Kidney (tissue), 14 donors: ENCODE results near the gene MBLAC2. TPM values are rescaled to one million over a fixed set of nuclear protein-coding genes. Genes with fewer than 3 reads are reported as not detected.

Source experiments
- DNase-seq, 5 donors: peaks; one replicate each; pipeline ENCODE4 v3.0.0-alpha.2; 2013 to 2020
- FAIRE-seq: peaks from 2 replicates; lab custom pipeline; 2012; peaks lifted over from hg19 to GRCh38; lab: Jason Lieb, UNC
- H3K27ac ChIP-seq, 2 donors: one replicate each; pipeline ENCODE4 v1.7.0; 2013; ENCODE audit warnings: low read depth in 2 of 2, low read length in 2 of 2, inconsistent platforms in 1 of 2
- H3K27me3 ChIP-seq: one replicate; pipeline ENCODE4 v1.7.1; 2013; ENCODE audit warnings: low read length, inconsistent platforms; ENCODE audit not compliant: control insufficient read depth, insufficient read depth
- H3K36me3 ChIP-seq, 3 donors: one replicate each; pipeline versions ENCODE4 v1.7.0 to v1.7.1; 2013; ENCODE audit warnings: low read length in 3 of 3, control low read depth in 1 of 3, inconsistent platforms in 1 of 3; ENCODE audit not compliant: insufficient read depth in 3 of 3, control insufficient read depth in 2 of 3
- H3K4me1 ChIP-seq, 3 donors: one replicate each; pipeline versions ENCODE4 v1.7.0 to v1.7.1; 2013; ENCODE audit warnings: low read length in 3 of 3, inconsistent platforms in 1 of 3, low read depth in 1 of 3; ENCODE audit not compliant: control insufficient read depth in 2 of 3, insufficient read depth in 2 of 3
- H3K4me3 ChIP-seq, 3 donors: one replicate each; pipeline versions ENCODE4 v1.7.0 to v1.8.1; 2013; ENCODE audit warnings: low read length in 3 of 3, control low read depth in 1 of 3, inconsistent platforms in 1 of 3
- H3K9ac ChIP-seq, 3 donors: one replicate each; pipeline versions ENCODE4 v1.7.0 to v1.7.1; 2013; ENCODE audit warnings: low read length in 3 of 3, control low read depth in 1 of 3, inconsistent platforms in 1 of 3
- H3K9me3 ChIP-seq, 3 donors: one replicate each; pipeline versions ENCODE4 v1.7.0 to v1.7.1; 2013; ENCODE audit warnings: low read length in 3 of 3, control low read depth in 1 of 3, inconsistent platforms in 1 of 3; ENCODE audit not compliant: control insufficient read depth in 2 of 3, insufficient read depth in 1 of 3
- intact Hi-C: fragments of 100-400 bp; cut with DNase I; formaldehyde crosslinking; loops from one replicate; pipeline ENCODE4 v1.11.1; 2022
- polyA plus RNA-seq: library from polyadenylated mRNA; stranded (reverse); fragments of 350-450 nt; fragmentation: Illumina TruSeq; extraction: RNeasy Lipid Tissue Mini Kit (QIAGEN cat#74804); gene quantifications from one replicate; pipeline ENCODE4 v1.2.3, GENCODE V29; 2014; ENCODE audit warnings: low read depth, low replicate concordance; ENCODE audit not compliant: insufficient read depth
- total RNA-seq: library from RNA; stranded (reverse); fragmentation: NEBNext Ultra II Directional; extraction: Animal tissue kit (Norgen Biotek cat#: 25700); gene quantifications from one replicate; pipeline ENCODE4 v1.2.1, GENCODE V29; 2021
- TF ChIP-seq, protein P1 (sequence below): IDR thresholded peaks from 3 replicates; pipeline ENCODE4 v1.5.1; 2012; ENCODE audit warnings: mild to moderate bottlenecking, moderate library complexity, borderline replicate concordance; ENCODE audit not compliant: insufficient read depth; ENCODE audit errors: extremely low read depth
- donor health status: control.
- donor health status: control.
- donor health status: control.
- donor health status: control.
- donor health status: control.
- donor health status: DM: yes; HTN: yes; CAD: no.
- donor health status: Normal renal cell carcinoma (clear cell type).

Gene MBLAC2
- total and polyA plus RNA-seq, 2 donors from 2014 or later = 2.4 to 6.7 TPM

DNA sequence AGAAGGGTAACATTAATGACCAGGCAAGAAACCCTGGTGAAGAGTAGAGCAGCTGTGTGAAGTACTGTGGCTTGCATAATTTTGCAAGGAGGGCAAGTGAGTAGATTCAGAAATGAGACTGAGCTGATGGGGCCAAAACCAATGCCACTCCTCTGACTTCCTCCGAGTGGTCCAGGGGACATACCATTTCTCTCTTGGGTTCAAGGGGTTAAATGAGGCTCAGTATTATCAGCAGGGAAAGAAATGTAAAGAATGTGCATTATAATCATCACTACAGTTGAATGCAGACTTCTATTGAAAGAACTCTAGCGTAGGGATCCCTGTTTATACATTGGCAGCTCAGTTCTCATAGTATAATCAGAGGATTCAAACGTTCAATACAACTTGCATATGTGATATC lies 10.0 kb upstream of the MBLAC2 start:
- intact Hi-C loops = no loop called here
- no peaks in the 10 kb centered on the region for H3K9me3 ChIP-seq
- no peak overlapping the region for H3K9ac ChIP-seq
- no peaks in the 10 kb centered on the region for H3K27me3 ChIP-seq
- no peak overlapping the region for H3K4me3 ChIP-seq
- DNase-seq = no peak
- no peak overlapping the region for H3K27ac ChIP-seq
- TF ChIP-seq, protein P1, sequence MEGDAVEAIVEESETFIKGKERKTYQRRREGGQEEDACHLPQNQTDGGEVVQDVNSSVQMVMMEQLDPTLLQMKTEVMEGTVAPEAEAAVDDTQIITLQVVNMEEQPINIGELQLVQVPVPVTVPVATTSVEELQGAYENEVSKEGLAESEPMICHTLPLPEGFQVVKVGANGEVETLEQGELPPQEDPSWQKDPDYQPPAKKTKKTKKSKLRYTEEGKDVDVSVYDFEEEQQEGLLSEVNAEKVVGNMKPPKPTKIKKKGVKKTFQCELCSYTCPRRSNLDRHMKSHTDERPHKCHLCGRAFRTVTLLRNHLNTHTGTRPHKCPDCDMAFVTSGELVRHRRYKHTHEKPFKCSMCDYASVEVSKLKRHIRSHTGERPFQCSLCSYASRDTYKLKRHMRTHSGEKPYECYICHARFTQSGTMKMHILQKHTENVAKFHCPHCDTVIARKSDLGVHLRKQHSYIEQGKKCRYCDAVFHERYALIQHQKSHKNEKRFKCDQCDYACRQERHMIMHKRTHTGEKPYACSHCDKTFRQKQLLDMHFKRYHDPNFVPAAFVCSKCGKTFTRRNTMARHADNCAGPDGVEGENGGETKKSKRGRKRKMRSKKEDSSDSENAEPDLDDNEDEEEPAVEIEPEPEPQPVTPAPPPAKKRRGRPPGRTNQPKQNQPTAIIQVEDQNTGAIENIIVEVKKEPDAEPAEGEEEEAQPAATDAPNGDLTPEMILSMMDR = no peak
- no peaks in the 10 kb centered on the region for H3K4me1 ChIP-seq
- H3K36me3 ChIP-seq = no peaks in the 10 kb centered on the region
- no peak for FAIRE-seq

DNA sequence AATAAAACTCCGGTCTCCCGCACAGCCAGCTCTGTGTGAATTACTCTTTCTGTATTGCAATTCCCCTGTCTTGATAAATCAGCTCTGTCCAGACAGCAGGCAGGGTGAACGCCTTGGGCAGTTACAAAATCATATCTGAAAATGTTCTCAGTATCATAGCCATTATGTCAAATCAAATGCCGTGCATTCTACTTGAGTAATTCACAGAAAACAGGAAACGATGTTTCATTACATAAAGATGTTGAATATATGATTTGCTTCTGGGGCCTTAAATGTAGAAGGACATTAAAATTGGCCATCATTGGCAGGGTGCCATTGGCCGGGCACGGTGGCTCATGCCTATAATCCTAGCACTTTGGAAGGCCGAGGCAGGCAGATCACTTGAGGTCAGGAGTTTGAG lies 8.6 kb upstream of the MBLAC2 start:
- H3K9ac ChIP-seq = no peak overlapping the region
- no peak for FAIRE-seq
- DNase-seq = no peak
- H3K9me3 ChIP-seq = no peaks in the 10 kb centered on the region
- TF ChIP-seq, protein P1 = no peak
- no peaks in the 10 kb centered on the region for H3K36me3 ChIP-seq
- H3K4me1 ChIP-seq = no peaks in the 10 kb centered on the region
- intact Hi-C loops = no loop called here
- no peak overlapping the region for H3K4me3 ChIP-seq
- no peak overlapping the region for H3K27ac ChIP-seq
- no peaks in the 10 kb centered on the region for H3K27me3 ChIP-seq

DNA sequence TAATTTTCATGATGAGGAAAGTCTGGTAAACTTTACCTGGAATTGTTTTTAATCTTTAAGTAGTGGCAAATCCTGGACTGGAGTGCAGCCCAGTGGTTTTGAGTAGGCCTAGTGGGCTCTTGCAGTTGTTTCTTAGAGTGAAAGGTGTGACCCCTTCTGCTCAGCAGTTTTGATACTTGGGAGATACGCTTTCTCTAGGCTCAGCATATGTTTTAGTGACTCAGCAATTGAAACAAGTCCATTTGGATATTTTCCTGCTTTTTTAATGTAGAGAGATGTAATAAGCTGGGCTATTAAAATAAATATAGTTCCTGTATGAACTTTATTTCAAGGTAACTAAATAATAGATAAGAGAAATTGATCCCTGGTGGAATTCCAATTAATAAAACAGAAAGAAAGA lies 6.1 kb upstream of the MBLAC2 start:
- FAIRE-seq = no peak
- intact Hi-C loops = no loop called here
- no peaks in the 10 kb centered on the region for H3K9me3 ChIP-seq
- H3K36me3 ChIP-seq = no peaks in the 10 kb centered on the region
- DNase-seq = no peak
- no peak overlapping the region for H3K27ac ChIP-seq
- H3K9ac ChIP-seq = no peak overlapping the region
- TF ChIP-seq, protein P1 = no peak
- H3K4me3 ChIP-seq = no peak overlapping the region
- H3K4me1 ChIP-seq = no peaks in the 10 kb centered on the region
- H3K27me3 ChIP-seq = no peaks in the 10 kb centered on the region
